DND-41 (cell line): Measurements from ENCODE around the gene NR1H3.

Experiments used
- ATAC-seq: fragments of 200-7000 bp; cut with Tn5 transposase; 3 replicates; pipeline ENCODE4 v1.9.1; 2021; ENCODE audit warnings: low read depth; ENCODE audit not compliant: insufficient read depth
- DNase-seq: peaks from one replicate; pipeline ENCODE4 v3.0.0-alpha.2; 2020
- H2AFZ ChIP-seq: 2 replicates; pipeline ENCODE4 v1.6.0; 2012; ENCODE audit warnings: low read depth, low read length
- H3K27ac ChIP-seq: 2 replicates; pipeline ENCODE4 v1.5.1; 2012; ENCODE audit warnings: low read length, inconsistent platforms
- H3K27me3 ChIP-seq: fragments of 200-600 bp; sonication (generic); 2 replicates; pipeline ENCODE4 v1.6.0; 2012; ENCODE audit warnings: low read length, mild to moderate bottlenecking, inconsistent platforms; ENCODE audit not compliant: insufficient read depth, poor library complexity
- H3K36me3 ChIP-seq: 2 replicates; pipeline ENCODE4 v1.5.1; 2012; ENCODE audit warnings: low read length, inconsistent platforms; ENCODE audit not compliant: insufficient read depth
- H3K4me1 ChIP-seq: 2 replicates; pipeline ENCODE4 v1.5.1; 2012; ENCODE audit warnings: mild to moderate bottlenecking, low read length; ENCODE audit not compliant: insufficient read depth
- H3K4me2 ChIP-seq: 2 replicates; pipeline ENCODE4 v1.6.0; 2012; ENCODE audit warnings: mild to moderate bottlenecking, moderate library complexity, low read length, inconsistent platforms; ENCODE audit not compliant: insufficient read depth
- H3K4me3 ChIP-seq, 2 experiments: fragments of 200-600 bp in 1 of 2; shearing (Covaris generic) in 1 of 2; 2 replicates each; pipeline ENCODE4 v1.5.1; 2012 to 2016; ENCODE audit warnings: inconsistent platforms in 2 of 2, low read length in 2 of 2, mild to moderate bottlenecking in 2 of 2, low read depth in 1 of 2, moderate library complexity in 1 of 2
- H3K79me2 ChIP-seq: 2 replicates; pipeline ENCODE4 v1.6.0; 2012; ENCODE audit warnings: low read length, inconsistent platforms; ENCODE audit not compliant: insufficient read depth
- H3K9ac ChIP-seq: 2 replicates; pipeline ENCODE4 v1.6.0; 2012; ENCODE audit warnings: low read depth, mild to moderate bottlenecking, inconsistent platforms, low read length, moderate library complexity
- H3K9me3 ChIP-seq: 2 replicates; pipeline ENCODE4 v1.5.1; 2012; ENCODE audit warnings: low read length, moderate library complexity, mild to moderate bottlenecking, inconsistent platforms; ENCODE audit not compliant: insufficient read depth, severe bottlenecking
- H4K20me1 ChIP-seq: 2 replicates; pipeline ENCODE4 v1.6.0; 2012; ENCODE audit warnings: low read length; ENCODE audit not compliant: insufficient read depth
- CTCF ChIP-seq: IDR thresholded peaks from 2 replicates; pipeline ENCODE4 v1.5.1; 2012; ENCODE audit warnings: borderline replicate concordance, low read length, moderate library complexity, mild to moderate bottlenecking; ENCODE audit not compliant: poor library complexity, severe bottlenecking; ENCODE audit errors: extremely low read depth
- EZH2 ChIP-seq: IDR thresholded peaks from 3 replicates; pipeline ENCODE4 v1.6.1; 2012; ENCODE audit warnings: borderline replicate concordance, low read depth, mild to moderate bottlenecking, moderate library complexity, low read length, inconsistent platforms; ENCODE audit not compliant: severe bottlenecking

The NR1H3 gene

DNA sequence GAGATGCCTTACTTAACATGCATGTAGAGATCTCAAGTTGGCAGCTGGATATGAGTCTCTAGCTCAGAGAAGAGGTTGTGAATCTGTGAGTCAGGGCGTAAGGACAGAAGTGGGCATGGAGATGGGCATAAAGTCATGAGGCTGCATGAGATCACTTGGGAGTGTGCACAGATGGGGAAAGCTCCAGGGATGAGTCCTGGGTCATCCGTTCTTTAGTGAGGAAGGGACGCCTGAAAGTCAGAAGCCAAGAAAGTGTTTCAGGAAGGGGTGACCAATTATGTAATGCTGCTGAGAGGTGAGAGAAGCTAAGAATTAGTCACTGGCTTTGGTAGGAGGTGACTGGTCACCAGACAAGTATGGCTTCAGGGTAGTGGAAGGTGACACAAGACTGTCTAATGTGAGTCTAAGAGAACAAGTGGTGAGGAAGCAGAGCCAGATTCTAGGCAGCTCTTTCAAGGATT lies 15.9 kb upstream of the NR1H3 start:
- TF ChIP-seq EZH2 = no peak
- no peak for TF ChIP-seq CTCF
- Histone ChIP-seq H3K4me2 (no peak overlapping the region), H3K36me3 (peaks cover 72% of the 10 kb centered on the region), H3K9me3 (no peaks in the 10 kb centered on the region), H2AFZ (no peak overlapping the region), H3K4me3 (no peak overlapping the region), H3K79me2 (peaks cover 1% of the 10 kb centered on the region; the same call in 1 of the 2 replicates), H3K4me1 (peaks cover under 1% of the 10 kb centered on the region), H3K9ac (no peak overlapping the region), H3K27me3 (no peaks in the 10 kb centered on the region), H3K27ac (no peak overlapping the region), H4K20me1 (no peaks in the 10 kb centered on the region)
- DNase-seq (no peak), ATAC-seq (no peak)

DNA sequence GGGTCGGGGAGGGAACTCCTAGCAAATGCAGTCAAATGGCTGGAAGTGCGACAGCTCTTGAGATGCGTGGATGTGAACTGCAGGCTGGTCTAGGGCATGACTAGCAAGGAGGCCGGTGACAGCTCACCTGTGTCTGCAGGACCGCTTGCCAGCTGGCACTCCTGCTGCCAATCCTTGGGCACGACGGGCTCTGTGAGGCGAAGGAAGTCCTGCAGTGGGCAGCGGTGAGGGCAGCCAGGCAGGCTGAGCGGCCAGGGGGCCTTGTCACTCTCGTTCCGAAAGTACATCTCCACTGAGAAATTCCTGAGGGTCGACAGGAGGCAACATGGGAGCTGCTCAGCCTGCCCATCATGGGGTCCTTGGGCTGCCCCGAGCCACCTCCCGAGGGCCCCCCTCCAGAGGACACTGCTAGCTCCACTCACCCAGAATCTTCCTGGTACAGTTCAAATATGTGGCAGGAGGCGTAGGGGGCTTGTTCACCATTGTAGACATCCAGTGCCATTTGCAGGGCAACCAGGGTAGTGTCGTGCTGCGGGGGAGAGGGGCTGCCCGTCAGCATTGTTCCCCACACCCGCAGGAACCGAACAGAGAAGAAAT lies 15.1 kb upstream of the NR1H3 start:
- no peaks in the 10 kb centered on the region for H3K9me3 ChIP-seq
- no peak for TF ChIP-seq EZH2
- no peak for TF ChIP-seq CTCF
- no peaks in the 10 kb centered on the region for H3K27me3 ChIP-seq
- no peak overlapping the region for H3K4me2 ChIP-seq
- H3K9ac ChIP-seq = no peak overlapping the region
- peaks cover 9% of the 10 kb centered on the region for H3K4me1 ChIP-seq
- ATAC-seq (no peak), DNase-seq (no peak)
- H3K36me3 ChIP-seq = peaks cover 69% of the 10 kb centered on the region
- no peak overlapping the region for H3K27ac ChIP-seq
- no peaks in the 10 kb centered on the region for H4K20me1 ChIP-seq
- peaks cover 9% of the 10 kb centered on the region for H3K79me2 ChIP-seq
- H2AFZ ChIP-seq = no peak overlapping the region
- no peak overlapping the region for H3K4me3 ChIP-seq

GRCh38 chr11:47243454-47243853 lies 14.3 kb upstream of the NR1H3 start:
- no peak overlapping the region for H3K4me3 ChIP-seq
- H3K4me1 ChIP-seq = peaks cover 15% of the 10 kb centered on the region
- peaks cover 62% of the 10 kb centered on the region for H3K36me3 ChIP-seq
- ATAC-seq (no peak), DNase-seq (no peak)
- no peaks in the 10 kb centered on the region for H3K27me3 ChIP-seq
- no peak overlapping the region for H3K9ac ChIP-seq
- peaks cover 17% of the 10 kb centered on the region for H3K79me2 ChIP-seq
- H3K4me2 ChIP-seq = no peak overlapping the region
- no peak for TF ChIP-seq EZH2
- no peak for TF ChIP-seq CTCF
- no peak overlapping the region for H3K27ac ChIP-seq
- no peak overlapping the region for H2AFZ ChIP-seq
- H3K9me3 ChIP-seq = no peaks in the 10 kb centered on the region
- no peaks in the 10 kb centered on the region for H4K20me1 ChIP-seq
